Erythroblast (primary cell): ENCODE measurements around the gene POMGNT1.

Source experiments
- GATA1 ChIP-seq: IDR thresholded peaks from 2 replicates; pipeline ENCODE4 v1.6.1; 2011; ENCODE audit warnings: low read depth, mild to moderate bottlenecking, control low read depth, low read length, moderate library complexity
- POLR2A ChIP-seq: IDR thresholded peaks from 2 replicates; pipeline ENCODE4 v1.6.1; 2011; ENCODE audit warnings: mild to moderate bottlenecking, low read length

GRCh38 chr1:46191033-46191701 lies 7.1 kb downstream of the POMGNT1 start:
- no peak for TF ChIP-seq POLR2A
- TF ChIP-seq GATA1 = no peak
